Measurements from ENCODE around the gene ZNF350.
"Not testable (repeated sequence)": the region's sequence is repeated elsewhere in the genome, so short reads cannot be mapped to it uniquely, and the experiment has no call there.

Gene ZNF350

GRCh38 chr19:51977346-51977745 is 9.3 kb downstream of the ZNF350 start:
- no peaks in the 10 kb centered on the region for H3K27me3 Mint-ChIP-seq (ENCODE audit: low read depth, poor library complexity)
- TF ChIP-seq CTCF (IDR thresholded peaks at IDR 0.05): no peak
- H3K4me1 Mint-ChIP-seq: no peaks in the 10 kb centered on the region
- peaks cover 99% of the 10 kb centered on the region for H3K9me3 Mint-ChIP-seq
- H3K36me3 Mint-ChIP-seq (ENCODE audit: low read depth): peaks cover 99% of the 10 kb centered on the region
- DNase-seq: no peak
- no peak overlapping the region for H3K4me3 Mint-ChIP-seq
- H3K27ac Mint-ChIP-seq: no peak overlapping the region

GRCh38 chr19:51976852-51977251 is 9.8 kb downstream of the ZNF350 start:
- Mint-ChIP-seq H3K9me3 (peaks cover 100% of the 10 kb centered on the region), H3K36me3 (ENCODE audit: low read depth) (peaks cover 100% of the 10 kb centered on the region), H3K27ac (no peak overlapping the region), H3K27me3 (ENCODE audit: low read depth, poor library complexity) (peaks cover under 1% of the 10 kb centered on the region), H3K4me1 (no peaks in the 10 kb centered on the region), H3K4me3 (no peak overlapping the region)
- DNase-seq: no peak
- no peak for TF ChIP-seq CTCF (IDR thresholded peaks at IDR 0.05)

GRCh38 chr19:51975787-51976186 is 10.9 kb downstream of the ZNF350 start:
- not testable (repeated sequence) for H3K27ac Mint-ChIP-seq; H3K4me1 Mint-ChIP-seq; H3K27me3 Mint-ChIP-seq (ENCODE audit: low read depth, poor library complexity); DNase-seq; H3K4me3 Mint-ChIP-seq
- Mint-ChIP-seq H3K9me3 (peaks cover 100% of the 10 kb centered on the region), H3K36me3 (ENCODE audit: low read depth) (peaks cover 100% of the 10 kb centered on the region)

GRCh38 chr19:51971624-51972023 is 15.0 kb downstream of the ZNF350 start:
- Mint-ChIP-seq H3K27ac (no peak overlapping the region), H3K9me3 (peaks cover 96% of the 10 kb centered on the region), H3K27me3 (ENCODE audit: low read depth, poor library complexity) (peaks cover 3% of the 10 kb centered on the region), H3K36me3 (ENCODE audit: low read depth) (peaks cover 100% of the 10 kb centered on the region), H3K4me1 (no peaks in the 10 kb centered on the region), H3K4me3 (no peak overlapping the region)
- TF ChIP-seq CTCF (IDR thresholded peaks at IDR 0.05): no peak
- peak; percentile 18 for DNase-seq

- H3K36me3 Mint-ChIP-seq (ENCODE audit: low read depth): peaks cover 100% of the 10 kb centered on the region
- no peak for DNase-seq
These were observed 15.9 kb downstream of the ZNF350 start for GRCh38 chr19:51970718-51971117.

GRCh38 chr19:51965583-51965982 is 21.1 kb downstream of the ZNF350 start:
- H3K27ac Mint-ChIP-seq: no peak overlapping the region
- H3K9me3 Mint-ChIP-seq: peaks cover 96% of the 10 kb centered on the region
- H3K4me3 Mint-ChIP-seq: no peak overlapping the region
- TF ChIP-seq CTCF (IDR thresholded peaks at IDR 0.05): no peak
- no peak for DNase-seq
- peaks cover 13% of the 10 kb centered on the region for H3K4me1 Mint-ChIP-seq
- H3K27me3 Mint-ChIP-seq (ENCODE audit: low read depth, poor library complexity): no peaks in the 10 kb centered on the region
- peaks cover 99% of the 10 kb centered on the region for H3K36me3 Mint-ChIP-seq (ENCODE audit: low read depth)

More at GRCh38 chr19:51970718-51971117, 15.9 kb downstream of the ZNF350 start:
- peaks cover 96% of the 10 kb centered on the region for H3K9me3 Mint-ChIP-seq
- peaks cover 3% of the 10 kb centered on the region for H3K27me3 Mint-ChIP-seq (ENCODE audit: low read depth, poor library complexity)
- H3K27ac Mint-ChIP-seq: no peak overlapping the region
- no peaks in the 10 kb centered on the region for H3K4me1 Mint-ChIP-seq
- no peak for TF ChIP-seq CTCF (IDR thresholded peaks at IDR 0.05)
- no peak overlapping the region for H3K4me3 Mint-ChIP-seq

- DNase-seq: peak; percentile 10
- Mint-ChIP-seq H3K36me3 (ENCODE audit: low read depth) (peaks cover 88% of the 10 kb centered on the region), H3K4me3 (peak overlapping the region; percentile 60), H3K4me1 (peaks cover 48% of the 10 kb centered on the region), H3K9me3 (peaks cover 99% of the 10 kb centered on the region), H3K27ac (peak overlapping the region; percentile 95)
- H3K27me3 Mint-ChIP-seq (ENCODE audit: low read depth, poor library complexity): not testable (repeated sequence)
These were observed 25.9 kb downstream of the ZNF350 start for GRCh38 chr19:51960621-51961233.
